GM19023 (cell line): Measurements from ENCODE around the gene TMEM231.
"Not testable (repeated sequence)": the region's sequence is repeated elsewhere in the genome, so short reads cannot be mapped to it uniquely, and the experiment has no call there.

Experiments
- ATAC-seq: cut with Tn5 transposase; IDR thresholded peaks from one replicate; pipeline ENCODE4 v1.9.1; 2021; ENCODE audit warnings: mild to moderate bottlenecking, moderate library complexity; ENCODE audit not compliant: unreplicated experiment

The TMEM231 gene

GRCh38 chr16:75567911-75568310 lies 11.9 kb upstream of the TMEM231 start:
- no peak for ATAC-seq

GRCh38 chr16:75566758-75567255 lies 10.8 kb upstream of the TMEM231 start:
- peak; percentile 6 for ATAC-seq

GRCh38 chr16:75566040-75566757 lies 10.1 kb upstream of the TMEM231 start, which contains the start of gene GABARAPL2:
GABARAPL2 (plus strand) TSS chr16:75566379; CDS start chr16:75566487, 108 bp downstream.
- ATAC-seq: peak; percentile 69

GRCh38 chr16:75565640-75566039 lies 9.6 kb upstream of the TMEM231 start:
- peak; percentile 8 for ATAC-seq

- ATAC-seq: no peak
Observed at GRCh38 chr16:75559564-75560372, 3.7 kb upstream of the TMEM231 start.

- ATAC-seq: no peak
Observed at GRCh38 chr16:75558846-75559401, 2.9 kb upstream of the TMEM231 start.

GRCh38 chr16:75556431-75556950 lies 439 bp upstream of the TMEM231 start:
- ATAC-seq: no peak

GRCh38 chr16:75555213-75555706 lies 792 bp downstream of the TMEM231 start:
- ATAC-seq: peak; percentile 7

- ATAC-seq: no peak
Observed at GRCh38 chr16:75552951-75553350, 3.1 kb downstream of the TMEM231 start.

- ATAC-seq: peak; percentile 80
Observed at GRCh38 chr16:75550211-75550662, 5.8 kb downstream of the TMEM231 start.

- not testable (repeated sequence) for ATAC-seq
Observed at GRCh38 chr16:75548456-75548855, 7.6 kb downstream of the TMEM231 start.

- no peak for ATAC-seq
Observed at GRCh38 chr16:75546293-75546692, 9.8 kb downstream of the TMEM231 start.

GRCh38 chr16:75545879-75546278 lies 10.2 kb downstream of the TMEM231 start:
- ATAC-seq: not testable (repeated sequence)

GRCh38 chr16:75542462-75542861 lies 13.6 kb downstream of the TMEM231 start:
- not testable (repeated sequence) for ATAC-seq

- no peak for ATAC-seq
Observed at GRCh38 chr16:75541236-75541635, 14.8 kb downstream of the TMEM231 start.

GRCh38 chr16:75538882-75539565 lies 17.0 kb downstream of the TMEM231 start:
- ATAC-seq: not testable (repeated sequence)

- ATAC-seq: no peak
Observed at GRCh38 chr16:75537776-75538175, 18.3 kb downstream of the TMEM231 start.

GRCh38 chr16:75535901-75536300 lies 20.2 kb downstream of the TMEM231 start, which contains the start of gene CHST5:
CHST5 (minus strand) TSS chr16:75536108; CDS start chr16:75530384, 5,724 bp downstream.
- ATAC-seq: no peak

- ATAC-seq: no peak
Observed at GRCh38 chr16:75535211-75535843, 20.7 kb downstream of the TMEM231 start.
